RWPE2 (cell line): ENCODE results near the gene MILR1.

Source experiments
- ATAC-seq: fragments of 200-7000 bp; cut with Tn5 transposase; 3 replicates; pipeline ENCODE4 v1.9.1; 2021; ENCODE audit warnings: low read depth
- DNase-seq: peaks from one replicate; pipeline ENCODE4 v3.0.0-alpha.2; 2020; ENCODE audit warnings: low spot score
- H3K27ac ChIP-seq: fragments of 450-650 bp; 2 replicates; pipeline ENCODE4 v1.5.1; 2017; ENCODE audit warnings: mild to moderate bottlenecking; ENCODE audit not compliant: poor library complexity, severe bottlenecking
- H3K27me3 ChIP-seq: fragments of 250-450 bp; sonication (Bioruptor Pico); 2 replicates; pipeline ENCODE4 v1.5.1; 2021; ENCODE audit warnings: mild to moderate bottlenecking, moderate library complexity; ENCODE audit not compliant: insufficient read depth, poor library complexity, severe bottlenecking
- H3K36me3 ChIP-seq: fragments of 250-450 bp; sonication (Bioruptor Pico); 2 replicates; pipeline ENCODE4 v1.5.1; 2020; ENCODE audit warnings: low read depth, mild to moderate bottlenecking, moderate library complexity
- H3K4me1 ChIP-seq: fragments of 250-450 bp; sonication (Bioruptor Pico); 2 replicates; pipeline ENCODE4 v1.5.1; 2021; ENCODE audit warnings: mild to moderate bottlenecking, moderate library complexity; ENCODE audit not compliant: insufficient read depth, poor library complexity, severe bottlenecking
- H3K4me3 ChIP-seq: fragments of 250-450 bp; sonication (Bioruptor Pico); 2 replicates; pipeline ENCODE4 v1.5.1; 2021; ENCODE audit warnings: mild to moderate bottlenecking, moderate library complexity; ENCODE audit not compliant: severe bottlenecking
- H3K9me3 ChIP-seq: fragments of 250-450 bp; sonication (Bioruptor Pico); 2 replicates; pipeline ENCODE4 v1.5.1; 2021; ENCODE audit warnings: mild to moderate bottlenecking, moderate library complexity; ENCODE audit not compliant: severe bottlenecking
- CTCF ChIP-seq: fragments of 450-650 bp; IDR thresholded peaks from one replicate; pipeline ENCODE4 v1.5.1; 2017; ENCODE audit warnings: mild to moderate bottlenecking, moderate library complexity; ENCODE audit not compliant: poor library complexity, severe bottlenecking

The MILR1 gene

GRCh38 chr17:64402469-64402868 lies 46.4 kb upstream of the MILR1 start:
- peaks cover 7% of the 10 kb centered on the region for H3K4me1 ChIP-seq
- no peaks in the 10 kb centered on the region for H3K9me3 ChIP-seq
- H3K27ac ChIP-seq: no peak overlapping the region
- ATAC-seq (no peak), DNase-seq (no peak)
- TF ChIP-seq CTCF: no peak
- no peaks in the 10 kb centered on the region for H3K36me3 ChIP-seq
- no peak overlapping the region for H3K4me3 ChIP-seq
- no peaks in the 10 kb centered on the region for H3K27me3 ChIP-seq

GRCh38 chr17:64403881-64404460 lies 44.9 kb upstream of the MILR1 start:
- DNase-seq (no peak), ATAC-seq (no peak)
- Histone ChIP-seq H3K4me3 (no peak overlapping the region), H3K36me3 (no peaks in the 10 kb centered on the region), H3K4me1 (peaks cover 7% of the 10 kb centered on the region), H3K9me3 (no peaks in the 10 kb centered on the region), H3K27ac (no peak overlapping the region), H3K27me3 (no peaks in the 10 kb centered on the region)
- TF ChIP-seq CTCF: no peak

- no peak for TF ChIP-seq CTCF
- Histone ChIP-seq H3K9me3 (no peaks in the 10 kb centered on the region), H3K4me1 (no peaks in the 10 kb centered on the region), H3K27me3 (no peaks in the 10 kb centered on the region), H3K36me3 (no peaks in the 10 kb centered on the region), H3K4me3 (no peak overlapping the region), H3K27ac (no peak overlapping the region)
- DNase-seq (no peak), ATAC-seq (no peak)
Observed at GRCh38 chr17:64406321-64407200, 42.4 kb upstream of the MILR1 start.

- DNase-seq (no peak), ATAC-seq (no peak)
- Histone ChIP-seq H3K27ac (no peak overlapping the region), H3K36me3 (no peaks in the 10 kb centered on the region), H3K9me3 (no peaks in the 10 kb centered on the region), H3K4me1 (no peaks in the 10 kb centered on the region), H3K4me3 (no peak overlapping the region), H3K27me3 (no peaks in the 10 kb centered on the region)
- TF ChIP-seq CTCF: no peak
Observed at GRCh38 chr17:64410750-64411490, 38.0 kb upstream of the MILR1 start.
